Naive thymus-derived CD4-positive, alpha-beta T cell (primary cell): Measurements from ENCODE around the gene FCHSD2. TPM values are rescaled to one million over a fixed set of nuclear protein-coding genes. Genes with fewer than 3 reads are reported as not detected.

ENCODE experiments used
- ATAC-seq: fragments of 150-1000 bp; cut with Tn5 transposase; 2 replicates; pipeline ENCODE4 v1.10.0; 2021; ENCODE audit warnings: mild to moderate bottlenecking, moderate library complexity
- CTCF ChIA-PET: fragments of 350-600 bp; sonication (Branson Sonifier 250); formaldehyde crosslinking; loops from one replicate; lab custom pipeline; 2021; ENCODE audit warnings: antibody characterized with exemption; lab: Charles Lee
- POLR2A ChIA-PET: fragments of 350-600 bp; sonication (Branson Sonifier 250); formaldehyde crosslinking; loops from one replicate; lab custom pipeline; 2021; ENCODE audit warnings: antibody characterized with exemption, inconsistent platforms; lab: Charles Lee
- DNase-seq, 9 donors: peaks; one replicate each; pipeline versions ENCODE4 v3.0.0 to v3.0.0-alpha.2; 2020 to 2022; ENCODE audit warnings: mixed read lengths in 1 of 9
- H3K27ac ChIP-seq: one replicate; pipeline ENCODE4 v1.7.0; 2013; ENCODE audit warnings: mild to moderate bottlenecking, low read depth, low read length, moderate library complexity
- H3K27me3 ChIP-seq, 2 donors: one replicate each; pipeline ENCODE4 v1.7.0; 2013; ENCODE audit warnings: low read length in 2 of 2, mild to moderate bottlenecking in 2 of 2, moderate library complexity in 2 of 2; ENCODE audit not compliant: control insufficient read depth in 2 of 2, insufficient read depth in 2 of 2
- H3K36me3 ChIP-seq, 3 experiments: 1 replicate in 2 of 3; 2 replicates in 1 of 3; pipeline ENCODE4 v1.7.0; 2013; ENCODE audit warnings: low read length in 3 of 3, mild to moderate bottlenecking in 3 of 3, moderate library complexity in 1 of 3; ENCODE audit not compliant: insufficient read depth in 3 of 3, control insufficient read depth in 2 of 3
- H3K4me1 ChIP-seq, 2 donors: one replicate each; pipeline ENCODE4 v1.7.0; 2013; ENCODE audit warnings: low read length in 2 of 2, mild to moderate bottlenecking in 2 of 2, moderate library complexity in 1 of 2; ENCODE audit not compliant: control insufficient read depth in 2 of 2, insufficient read depth in 2 of 2
- H3K4me3 ChIP-seq: 2 replicates; pipeline ENCODE4 v1.7.0; 2013; ENCODE audit warnings: mild to moderate bottlenecking, low read length
- H3K9me3 ChIP-seq, 3 experiments: 1 replicate in 2 of 3; 2 replicates in 1 of 3; pipeline ENCODE4 v1.7.0; 2013; ENCODE audit warnings: low read length in 3 of 3; ENCODE audit not compliant: control insufficient read depth in 2 of 3
- H3K27ac Mint-ChIP-seq, 9 donors: one replicate each; pipeline ENCODE4 v1.8.0; 2020 to 2022; ENCODE audit warnings: mixed read lengths in 9 of 9, mild to moderate bottlenecking in 8 of 9, moderate library complexity in 5 of 9, inconsistent platforms in 2 of 9
- H3K27me3 Mint-ChIP-seq, 5 donors: one replicate each; pipeline ENCODE4 v1.8.0; 2021 to 2022; ENCODE audit warnings: mixed read lengths in 5 of 5, mild to moderate bottlenecking in 1 of 5
- H3K36me3 Mint-ChIP-seq, 5 donors: one replicate each; pipeline ENCODE4 v1.8.0; 2020 to 2022; ENCODE audit warnings: mixed read lengths in 5 of 5, mild to moderate bottlenecking in 3 of 5, inconsistent platforms in 1 of 5
- H3K4me1 Mint-ChIP-seq, 7 donors: one replicate each; pipeline ENCODE4 v1.8.0; 2020 to 2022; ENCODE audit warnings: mixed read lengths in 7 of 7, mild to moderate bottlenecking in 3 of 7, inconsistent platforms in 1 of 7
- H3K4me3 Mint-ChIP-seq, 10 donors: one replicate each; pipeline ENCODE4 v1.8.0; 2020 to 2022; ENCODE audit warnings: mild to moderate bottlenecking in 10 of 10, mixed read lengths in 10 of 10, moderate library complexity in 6 of 10, inconsistent platforms in 2 of 10
- H3K9me3 Mint-ChIP-seq, 11 donors: one replicate each; pipeline ENCODE4 v1.8.0; 2020 to 2022; ENCODE audit warnings: mixed read lengths in 11 of 11, mild to moderate bottlenecking in 4 of 11, inconsistent platforms in 1 of 11, moderate library complexity in 1 of 11
- intact Hi-C, 2 donors: fragments of 100-400 bp; cut with micrococcal nuclease; formaldehyde crosslinking; loops; one replicate each; pipeline ENCODE4 v1.15.1; 2023
- polyA plus RNA-seq, 2 donors: library from polyadenylated mRNA; unstranded; fragments of 300-500 nt; fragmentation: Illumina TruSeq; gene quantifications; one replicate each; pipeline ENCODE4 v1.2.3, GENCODE V29; 2021
- total RNA-seq, 6 experiments: library from RNA in 5 of 6; stranded (reverse) in 5 of 6; gene quantifications; 1 replicate in 5 of 6; 2 replicates in 1 of 6; pipeline ENCODE4 v1.2.3 and lab custom pipeline; 2021 to 2026

The FCHSD2 gene
- total and polyA plus RNA-seq, 7 experiments from 2014 or later, result 18.3 to 69.9 (median 48.6) TPM

- no peak for ATAC-seq
- CTCF ChIA-PET, result no interaction called here
- peaks cover 23 to 63% (median 33%) of the 10 kb centered on the region in 5 donors for H3K36me3 Mint-ChIP-seq
Observed at GRCh38 chr11:72886619-72887018, 255.5 kb downstream of the FCHSD2 start.

DNA sequence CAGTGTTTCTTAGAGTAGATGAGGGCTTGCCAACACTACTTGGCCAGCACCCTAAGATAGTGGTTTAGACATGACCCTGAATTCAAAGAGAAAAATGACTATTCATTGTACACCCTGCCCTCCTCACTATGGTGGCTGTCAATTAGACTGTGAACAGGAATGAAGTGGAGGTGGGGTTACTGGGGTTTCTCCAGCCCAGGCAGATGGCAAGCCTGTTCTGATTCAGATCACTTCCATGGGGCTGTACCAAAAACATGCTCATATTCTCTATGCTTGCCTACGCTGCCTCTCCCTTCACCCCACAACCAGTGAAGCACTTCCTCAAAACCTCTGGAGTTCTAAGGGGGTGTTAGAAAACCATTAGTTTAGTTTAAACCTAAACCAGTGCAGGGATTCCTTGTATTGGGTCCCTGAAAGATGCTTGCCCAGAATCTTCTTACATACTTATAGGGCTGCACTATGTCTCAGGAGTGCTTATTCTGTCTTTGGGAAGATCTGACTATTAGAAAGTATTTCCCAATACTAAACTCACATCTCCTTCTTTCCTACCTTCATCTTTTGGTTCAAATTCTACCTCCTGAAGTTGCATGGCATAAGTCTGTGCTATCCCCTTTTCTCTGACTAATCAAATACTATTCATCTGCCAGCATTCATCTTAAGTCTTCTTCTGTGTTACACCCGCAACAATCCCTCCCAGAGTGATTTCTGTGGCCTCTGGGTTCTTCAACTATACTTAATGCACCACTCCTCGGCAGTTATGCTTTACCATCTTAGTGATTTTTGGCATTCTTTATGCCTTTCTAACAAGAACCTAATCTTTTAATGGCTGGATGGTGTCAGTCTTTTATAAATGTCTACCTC lies 256.1 kb downstream of the FCHSD2 start:
- Mint-ChIP-seq H3K9me3 (peaks cover 0 to 7% (median 1%) of the 10 kb centered on the region in 11 donors), H3K4me3 (no peak overlapping the region), H3K27ac (peak overlapping the region in 3 of 9 donors; percentile 6 to 61 (median 60)), H3K27me3 (no peaks in the 10 kb centered on the region), H3K4me1 (no peaks in the 10 kb centered on the region), H3K36me3 (peaks cover 29 to 67% (median 38%) of the 10 kb centered on the region in 5 donors)
- Histone ChIP-seq H3K9me3 (no peaks in the 10 kb centered on the region), H3K36me3 (peaks cover 0 to 43% (median 0%) of the 10 kb centered on the region in 3 experiments), H3K27ac (no peak overlapping the region), H3K27me3 (no peaks in the 10 kb centered on the region), H3K4me3 (no peak overlapping the region), H3K4me1 (no peaks in the 10 kb centered on the region)
- intact Hi-C loops, result no loop called here
- ATAC-seq (no peak), DNase-seq (no peak)
- CTCF ChIA-PET, result no interaction called here
- POLR2A ChIA-PET, result no interaction called here

More at GRCh38 chr11:72886619-72887018, 255.5 kb downstream of the FCHSD2 start:
- Mint-ChIP-seq H3K27ac (peak overlapping the region in 2 of 9 donors; percentile 6 to 7), H3K4me3 (no peak overlapping the region), H3K27me3 (no peaks in the 10 kb centered on the region), H3K9me3 (peaks cover 0 to 2% (median 0%) of the 10 kb centered on the region in 11 donors), H3K4me1 (no peaks in the 10 kb centered on the region)
- no peak for DNase-seq
- Histone ChIP-seq H3K27ac (no peak overlapping the region), H3K4me1 (no peaks in the 10 kb centered on the region), H3K9me3 (no peaks in the 10 kb centered on the region), H3K27me3 (no peaks in the 10 kb centered on the region), H3K36me3 (peaks cover 0 to 42% (median 0%) of the 10 kb centered on the region in 3 experiments), H3K4me3 (no peak overlapping the region)
- POLR2A ChIA-PET, result no interaction called here
- intact Hi-C loops, result no loop called here

GRCh38 chr11:72876147-72876546 lies 266.0 kb downstream of the FCHSD2 start:
- Histone ChIP-seq H3K27me3 (no peaks in the 10 kb centered on the region), H3K4me3 (no peak overlapping the region), H3K4me1 (no peaks in the 10 kb centered on the region), H3K9me3 (no peaks in the 10 kb centered on the region), H3K36me3 (peaks cover 0 to 5% (median 3%) of the 10 kb centered on the region in 3 experiments), H3K27ac (no peak overlapping the region)
- H3K36me3 Mint-ChIP-seq, result peaks cover 4 to 43% (median 26%) of the 10 kb centered on the region in 5 donors
- POLR2A ChIA-PET, result no interaction called here
- H3K4me1 Mint-ChIP-seq, result peaks cover under 1 to 10% (median 8%) of the 10 kb centered on the region in 7 donors
- no peak overlapping the region for H3K27ac Mint-ChIP-seq
- ATAC-seq, result no peak
- no peak overlapping the region for H3K4me3 Mint-ChIP-seq
- intact Hi-C loops, result no loop called here
- no peak for DNase-seq
- CTCF ChIA-PET, result no interaction called here
- no peaks in the 10 kb centered on the region for H3K27me3 Mint-ChIP-seq
- peaks cover 0 to 15% (median 3%) of the 10 kb centered on the region in 11 donors for H3K9me3 Mint-ChIP-seq

DNA sequence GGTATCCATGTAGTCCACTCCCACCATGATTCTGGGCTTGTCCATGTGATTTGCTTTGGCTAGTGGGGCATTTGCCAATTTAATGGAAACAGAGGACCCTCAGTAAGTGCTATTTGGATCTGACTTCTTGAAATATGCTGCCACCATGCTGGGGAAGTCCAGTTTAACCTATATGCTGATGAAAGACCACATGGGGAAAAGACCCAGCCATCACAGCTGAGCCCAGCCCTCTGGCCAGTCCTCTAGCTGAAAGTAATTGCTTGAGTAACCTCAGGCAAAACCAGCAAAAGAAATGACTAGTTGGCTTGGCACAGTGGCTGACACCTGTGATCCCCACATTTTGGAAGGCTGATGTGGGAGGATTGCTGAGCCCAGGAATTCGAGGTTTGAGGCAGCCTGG lies 266.4 kb downstream of the FCHSD2 start:
- Histone ChIP-seq H3K36me3 (peaks cover 0 to 3% (median 2%) of the 10 kb centered on the region in 3 experiments), H3K4me1 (no peaks in the 10 kb centered on the region), H3K27ac (no peak overlapping the region), H3K27me3 (no peaks in the 10 kb centered on the region), H3K9me3 (no peaks in the 10 kb centered on the region), H3K4me3 (no peak overlapping the region)
- H3K9me3 Mint-ChIP-seq, result peaks cover 0 to 12% (median 0%) of the 10 kb centered on the region in 11 donors
- H3K4me1 Mint-ChIP-seq, result peaks cover 5 to 14% (median 12%) of the 10 kb centered on the region in 7 donors
- H3K4me3 Mint-ChIP-seq, result no peak overlapping the region
- ChIA-PET CTCF (no interaction called here), POLR2A (no interaction called here)
- intact Hi-C loops, result no loop called here
- no peak for ATAC-seq
- peaks cover under 1 to 43% (median 21%) of the 10 kb centered on the region in 5 donors for H3K36me3 Mint-ChIP-seq
- H3K27me3 Mint-ChIP-seq, result no peaks in the 10 kb centered on the region
- H3K27ac Mint-ChIP-seq, result no peak overlapping the region
- DNase-seq, result no peak

- Mint-ChIP-seq H3K9me3 (peaks cover 0 to 3% (median 0%) of the 10 kb centered on the region in 11 donors), H3K36me3 (peaks cover 8 to 34% (median 18%) of the 10 kb centered on the region in 5 donors), H3K4me1 (peaks cover 16 to 32% (median 26%) of the 10 kb centered on the region in 7 donors), H3K27ac (peak overlapping the region in 1 of 9 donors; percentile 17), H3K27me3 (no peaks in the 10 kb centered on the region), H3K4me3 (no peak overlapping the region)
- ChIA-PET POLR2A (interaction anchor here (0.6 kb wide), 1 partner anchor 62 kb away, joined by 3 read pairs; no protein-coding TSS in a partner anchor), CTCF (interaction anchor here (0.6 kb wide), 1 partner anchor 27 kb away, joined by 3 read pairs; no protein-coding TSS in a partner anchor)
- no peak for DNase-seq
- peaks cover 0 to 11% of the 10 kb centered on the region in 2 donors for H3K4me1 ChIP-seq
- ATAC-seq, result no peak
- H3K4me3 ChIP-seq, result no peak overlapping the region
- no peaks in the 10 kb centered on the region for H3K27me3 ChIP-seq
- intact Hi-C loops, result no loop called here
- H3K36me3 ChIP-seq, result peaks cover 0 to 2% (median 0%) of the 10 kb centered on the region in 3 experiments
- H3K27ac ChIP-seq, result no peak overlapping the region
- no peaks in the 10 kb centered on the region for H3K9me3 ChIP-seq
Observed at GRCh38 chr11:72872012-72872411, 270.1 kb downstream of the FCHSD2 start.

GRCh38 chr11:72871119-72871518 lies 271.0 kb downstream of the FCHSD2 start:
- Histone ChIP-seq H3K36me3 (peaks cover 0 to 3% (median 0%) of the 10 kb centered on the region in 3 experiments), H3K27me3 (no peaks in the 10 kb centered on the region), H3K4me3 (no peak overlapping the region), H3K4me1 (peaks cover 0 to 11% of the 10 kb centered on the region in 2 donors), H3K9me3 (no peaks in the 10 kb centered on the region), H3K27ac (no peak overlapping the region)
- CTCF ChIA-PET, result no interaction called here
- POLR2A ChIA-PET, result no interaction called here
- Mint-ChIP-seq H3K9me3 (peaks cover 0 to 3% (median 0%) of the 10 kb centered on the region in 11 donors), H3K27ac (peak overlapping the region in 4 of 9 donors; percentile 9 to 51 (median 36)), H3K4me1 (peaks cover 16 to 36% (median 26%) of the 10 kb centered on the region in 7 donors), H3K4me3 (no peak overlapping the region), H3K27me3 (no peaks in the 10 kb centered on the region), H3K36me3 (peaks cover 8 to 38% (median 23%) of the 10 kb centered on the region in 5 donors)
- DNase-seq, result no peak
- ATAC-seq, result no peak
- intact Hi-C loops, result no loop called here
